IMR-90 (cell line): ENCODE data around the gene DYNC2LI1.
A peak's percentile ranks its signal among the peaks of the same experiment; 100 is the strongest.

Experiments
- BHLHE40 ChIP-seq: fragments of 150-350 bp; IDR thresholded peaks from 2 replicates; pipeline ENCODE4 v1.6.1; 2016; ENCODE audit warnings: mild to moderate bottlenecking, low read depth, low read length
- CEBPB ChIP-seq: IDR thresholded peaks from 2 replicates; pipeline ENCODE4 v1.6.1; 2012; ENCODE audit warnings: low read depth, low read length, improper control_type of control experiment
- CHD1 ChIP-seq: IDR thresholded peaks from 2 replicates; pipeline ENCODE4 v1.6.1; 2012; ENCODE audit warnings: low read depth, low read length, improper control_type of control experiment
- MAFK ChIP-seq: IDR thresholded peaks from 2 replicates; pipeline ENCODE4 v1.6.1; 2012; ENCODE audit warnings: low read depth, low read length, improper control_type of control experiment
- MXI1 ChIP-seq: IDR thresholded peaks from 2 replicates; pipeline ENCODE4 v1.6.1; 2012; ENCODE audit warnings: low read depth, mild to moderate bottlenecking, low read length, moderate library complexity, borderline replicate concordance
- POLR2A ChIP-seq: IDR thresholded peaks from 2 replicates; pipeline ENCODE4 v1.6.1; 2012; ENCODE audit warnings: mild to moderate bottlenecking, low read depth, low read length
- RAD21 ChIP-seq: IDR thresholded peaks from 2 replicates; pipeline ENCODE4 v1.6.1; 2012; ENCODE audit warnings: low read length, improper control_type of control experiment
- RCOR1 ChIP-seq: IDR thresholded peaks from 2 replicates; pipeline ENCODE4 v1.6.1; 2012; ENCODE audit warnings: mild to moderate bottlenecking, low read length, improper control_type of control experiment; ENCODE audit not compliant: insufficient replicate concordance
- RFX5 ChIP-seq: IDR thresholded peaks from 2 replicates; pipeline ENCODE4 v1.8.0; 2012; ENCODE audit warnings: low read depth, mild to moderate bottlenecking, low read length, moderate library complexity
- SMC3 ChIP-seq: fragments of 150-350 bp; IDR thresholded peaks from 2 replicates; pipeline ENCODE4 v1.6.1; 2016; ENCODE audit warnings: low read depth, mild to moderate bottlenecking, antibody characterized with exemption, low read length, moderate library complexity
- USF2 ChIP-seq: fragments of 150-350 bp; IDR thresholded peaks from 2 replicates; pipeline ENCODE4 v1.6.1; 2017; ENCODE audit warnings: mild to moderate bottlenecking, antibody characterized with exemption, low read length, low read depth
- TF ChIP-seq, protein P1 (sequence below): conservative IDR thresholded peaks from 2 replicates; pipeline ENCODE4 v1.5.1; 2012; ENCODE audit warnings: mild to moderate bottlenecking, low read depth, low read length, improper control_type of control experiment
- TF ChIP-seq, protein P2 (sequence below): fragments of 150-350 bp; IDR thresholded peaks from 2 replicates; pipeline ENCODE4 v1.6.1; 2016; ENCODE audit warnings: low read depth, mild to moderate bottlenecking, low read length, moderate library complexity, borderline replicate concordance

GRCh38 chr2:43773876-43774613, at the start of gene DYNC2LI1:
- TF ChIP-seq, protein P1, sequence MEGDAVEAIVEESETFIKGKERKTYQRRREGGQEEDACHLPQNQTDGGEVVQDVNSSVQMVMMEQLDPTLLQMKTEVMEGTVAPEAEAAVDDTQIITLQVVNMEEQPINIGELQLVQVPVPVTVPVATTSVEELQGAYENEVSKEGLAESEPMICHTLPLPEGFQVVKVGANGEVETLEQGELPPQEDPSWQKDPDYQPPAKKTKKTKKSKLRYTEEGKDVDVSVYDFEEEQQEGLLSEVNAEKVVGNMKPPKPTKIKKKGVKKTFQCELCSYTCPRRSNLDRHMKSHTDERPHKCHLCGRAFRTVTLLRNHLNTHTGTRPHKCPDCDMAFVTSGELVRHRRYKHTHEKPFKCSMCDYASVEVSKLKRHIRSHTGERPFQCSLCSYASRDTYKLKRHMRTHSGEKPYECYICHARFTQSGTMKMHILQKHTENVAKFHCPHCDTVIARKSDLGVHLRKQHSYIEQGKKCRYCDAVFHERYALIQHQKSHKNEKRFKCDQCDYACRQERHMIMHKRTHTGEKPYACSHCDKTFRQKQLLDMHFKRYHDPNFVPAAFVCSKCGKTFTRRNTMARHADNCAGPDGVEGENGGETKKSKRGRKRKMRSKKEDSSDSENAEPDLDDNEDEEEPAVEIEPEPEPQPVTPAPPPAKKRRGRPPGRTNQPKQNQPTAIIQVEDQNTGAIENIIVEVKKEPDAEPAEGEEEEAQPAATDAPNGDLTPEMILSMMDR = no peak
- no peak for TF ChIP-seq RFX5
- TF ChIP-seq POLR2A = no peak
- TF ChIP-seq RAD21 = no peak
- no peak for TF ChIP-seq RCOR1
- TF ChIP-seq CEBPB = peak; percentile 47
- TF ChIP-seq MXI1 = peak; percentile 88
- no peak for TF ChIP-seq SMC3
- TF ChIP-seq, protein P2, sequence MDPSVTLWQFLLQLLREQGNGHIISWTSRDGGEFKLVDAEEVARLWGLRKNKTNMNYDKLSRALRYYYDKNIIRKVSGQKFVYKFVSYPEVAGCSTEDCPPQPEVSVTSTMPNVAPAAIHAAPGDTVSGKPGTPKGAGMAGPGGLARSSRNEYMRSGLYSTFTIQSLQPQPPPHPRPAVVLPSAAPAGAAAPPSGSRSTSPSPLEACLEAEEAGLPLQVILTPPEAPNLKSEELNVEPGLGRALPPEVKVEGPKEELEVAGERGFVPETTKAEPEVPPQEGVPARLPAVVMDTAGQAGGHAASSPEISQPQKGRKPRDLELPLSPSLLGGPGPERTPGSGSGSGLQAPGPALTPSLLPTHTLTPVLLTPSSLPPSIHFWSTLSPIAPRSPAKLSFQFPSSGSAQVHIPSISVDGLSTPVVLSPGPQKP = no peak
- no peak for TF ChIP-seq USF2
- TF ChIP-seq MAFK = no peak
- TF ChIP-seq BHLHE40 = no peak
- no peak for TF ChIP-seq CHD1
